ENCODE results near the gene ALPK3. TPM values are rescaled to one million over a fixed set of nuclear protein-coding genes. Genes with fewer than 3 reads are reported as not detected.

The ALPK3 gene
- total and polyA plus RNA-seq, 9 of the 15 experiments (the other 6 are each of a cell fraction or from before 2014, with no cell fraction given) = 0.04 to 1.0 (median 0.07) TPM; not detected in 2

DNA sequence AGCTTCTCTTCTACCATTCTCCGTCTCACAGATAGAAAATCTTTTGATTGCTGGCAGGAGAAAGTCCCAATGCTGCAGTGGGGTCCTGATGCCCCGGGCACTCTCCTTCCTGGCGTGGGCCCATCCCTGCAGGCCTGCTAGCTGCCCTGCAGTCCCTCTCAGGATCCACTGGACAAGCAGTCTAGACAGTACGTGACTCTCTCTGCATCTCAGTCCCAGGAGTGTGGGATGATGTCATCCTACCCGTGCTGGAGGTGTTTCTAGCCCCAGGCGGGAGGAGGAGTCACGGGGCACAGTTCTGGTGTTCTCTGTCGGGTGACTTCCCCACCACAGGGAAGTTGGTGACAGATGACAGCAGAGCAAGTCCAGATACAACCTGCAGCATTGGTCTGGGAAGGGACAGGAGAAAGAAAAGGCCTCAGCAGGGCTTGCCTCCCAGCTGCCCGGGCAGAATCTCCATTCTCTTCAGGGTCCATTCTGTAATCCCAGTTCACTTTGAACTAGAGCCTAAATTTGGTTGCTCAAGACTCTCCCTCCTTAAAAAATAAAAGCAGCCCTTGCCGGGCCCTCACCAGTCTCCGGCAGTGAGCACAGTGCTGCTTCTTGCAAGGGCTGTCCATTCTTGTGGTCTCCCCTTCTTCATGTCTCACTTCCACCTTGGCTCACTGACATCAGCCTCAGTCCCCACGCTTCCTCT is 97.9 kb downstream of the ALPK3 start (continued):
- TF ChIP-seq TFAP4 (CRISPR knock-in tag; IDR thresholded peaks at IDR 0.05; ENCODE audit: borderline replicate concordance) (peak; percentile 59; the same call in 1 of the 2 replicates), NCOR1 (IDR thresholded peaks at IDR 0.05) (no peak; the same call in 1 of the 2 replicates), HDAC2 (IDR thresholded peaks at IDR 0.05) (0 out of 2 replicates have a peak, but pooled peaks have one; percentile 61), RBM15 (IDR thresholded peaks at IDR 0.05; ENCODE audit: insufficient read depth, low read length) (no peak), GATAD2B (IDR thresholded peaks at IDR 0.05; ENCODE audit: borderline replicate concordance) (no peak), PURB (CRISPR knock-in tag; IDR thresholded peaks at IDR 0.05; ENCODE audit: low read depth) (no peak), NBN (IDR thresholded peaks at IDR 0.05; ENCODE audit: low read depth) (no peak; the same call in 1 of the 2 replicates), ZNF274 (IDR thresholded peaks at IDR 0.05; ENCODE audit: borderline replicate concordance, low read depth, low read length) (no peak), HMGN3 (IDR thresholded peaks at IDR 0.05; ENCODE audit: borderline replicate concordance, extremely low read depth, insufficient read length, low read depth, low read length) (no peak), BRD4 (IDR thresholded peaks at IDR 0.05) (no peak), SMAD2 (IDR thresholded peaks at IDR 0.05; ENCODE audit: low read depth, low read length) (no peak), HLTF (IDR thresholded peaks at IDR 0.05) (no peak), ZNF212 (CRISPR knock-in tag; IDR thresholded peaks at IDR 0.05) (no peak), ELF2 (CRISPR knock-in tag; IDR thresholded peaks at IDR 0.05) (no peak), ZNF133 (CRISPR knock-in tag; IDR thresholded peaks at IDR 0.05) (no peak), LARP7 (IDR thresholded peaks at IDR 0.05) (no peak)
- TF ChIP-seq, protein P1, sequence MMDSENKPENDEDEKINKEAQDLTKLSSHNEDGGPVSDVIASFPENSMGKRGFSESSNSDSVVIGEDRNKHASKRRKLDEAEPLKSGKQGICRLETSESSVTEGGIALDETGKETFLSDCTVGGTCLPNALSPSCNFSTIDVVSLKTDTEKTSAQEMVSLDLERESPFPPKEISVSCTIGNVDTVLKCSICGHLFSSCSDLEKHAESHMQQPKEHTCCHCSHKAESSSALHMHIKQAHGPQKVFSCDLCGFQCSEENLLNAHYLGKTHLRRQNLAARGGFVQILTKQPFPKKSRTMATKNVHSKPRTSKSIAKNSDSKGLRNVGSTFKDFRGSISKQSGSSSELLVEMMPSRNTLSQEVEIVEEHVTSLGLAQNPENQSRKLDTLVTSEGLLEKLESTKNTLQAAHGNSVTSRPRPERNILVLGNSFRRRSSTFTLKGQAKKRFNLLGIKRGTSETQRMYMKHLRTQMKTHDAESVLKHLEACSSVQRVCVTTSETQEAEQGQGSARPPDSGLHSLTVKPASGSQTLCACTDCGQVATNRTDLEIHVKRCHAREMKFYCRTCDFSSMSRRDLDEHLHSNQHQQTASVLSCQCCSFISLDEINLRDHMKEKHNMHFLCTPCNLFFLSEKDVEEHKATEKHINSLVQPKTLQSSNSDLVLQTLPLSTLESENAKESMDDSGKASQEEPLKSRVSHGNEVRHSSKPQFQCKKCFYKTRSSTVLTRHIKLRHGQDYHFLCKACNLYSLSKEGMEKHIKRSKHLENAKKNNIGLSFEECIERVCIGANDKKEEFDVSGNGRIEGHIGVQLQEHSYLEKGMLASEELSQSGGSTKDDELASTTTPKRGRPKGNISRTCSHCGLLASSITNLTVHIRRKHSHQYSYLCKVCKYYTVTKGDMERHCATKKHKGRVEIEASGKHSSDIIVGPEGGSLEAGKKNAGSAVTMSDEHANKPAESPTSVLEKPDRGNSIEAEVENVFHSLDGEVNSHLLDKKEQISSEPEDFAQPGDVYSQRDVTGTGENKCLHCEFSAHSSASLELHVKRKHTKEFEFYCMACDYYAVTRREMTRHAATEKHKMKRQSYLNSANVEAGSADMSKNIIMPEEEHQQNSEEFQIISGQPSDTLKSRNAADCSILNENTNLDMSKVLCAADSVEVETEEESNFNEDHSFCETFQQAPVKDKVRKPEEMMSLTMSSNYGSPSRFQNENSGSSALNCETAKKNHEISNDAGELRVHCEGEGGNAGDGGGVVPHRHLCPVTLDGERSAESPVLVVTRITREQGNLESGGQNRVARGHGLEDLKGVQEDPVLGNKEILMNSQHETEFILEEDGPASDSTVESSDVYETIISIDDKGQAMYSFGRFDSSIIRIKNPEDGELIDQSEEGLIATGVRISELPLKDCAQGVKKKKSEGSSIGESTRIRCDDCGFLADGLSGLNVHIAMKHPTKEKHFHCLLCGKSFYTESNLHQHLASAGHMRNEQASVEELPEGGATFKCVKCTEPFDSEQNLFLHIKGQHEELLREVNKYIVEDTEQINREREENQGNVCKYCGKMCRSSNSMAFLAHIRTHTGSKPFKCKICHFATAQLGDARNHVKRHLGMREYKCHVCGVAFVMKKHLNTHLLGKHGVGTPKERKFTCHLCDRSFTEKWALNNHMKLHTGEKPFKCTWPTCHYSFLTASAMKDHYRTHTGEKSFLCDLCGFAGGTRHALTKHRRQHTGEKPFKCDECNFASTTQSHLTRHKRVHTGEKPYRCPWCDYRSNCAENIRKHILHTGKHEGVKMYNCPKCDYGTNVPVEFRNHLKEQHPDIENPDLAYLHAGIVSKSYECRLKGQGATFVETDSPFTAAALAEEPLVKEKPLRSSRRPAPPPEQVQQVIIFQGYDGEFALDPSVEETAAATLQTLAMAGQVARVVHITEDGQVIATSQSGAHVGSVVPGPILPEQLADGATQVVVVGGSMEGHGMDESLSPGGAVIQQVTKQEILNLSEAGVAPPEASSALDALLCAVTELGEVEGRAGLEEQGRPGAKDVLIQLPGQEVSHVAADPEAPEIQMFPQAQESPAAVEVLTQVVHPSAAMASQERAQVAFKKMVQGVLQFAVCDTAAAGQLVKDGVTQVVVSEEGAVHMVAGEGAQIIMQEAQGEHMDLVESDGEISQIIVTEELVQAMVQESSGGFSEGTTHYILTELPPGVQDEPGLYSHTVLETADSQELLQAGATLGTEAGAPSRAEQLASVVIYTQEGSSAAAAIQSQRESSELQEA (IDR thresholded peaks at IDR 0.05; ENCODE audit: low read depth) = no peak

All from K562 (cell line).